IMR-90 (cell line): ENCODE results near the gene SGSM2.

Experiments
- BHLHE40 ChIP-seq: fragments of 150-350 bp; IDR thresholded peaks from 2 replicates; pipeline ENCODE4 v1.6.1; 2016; ENCODE audit warnings: mild to moderate bottlenecking, low read depth, low read length
- CEBPB ChIP-seq: IDR thresholded peaks from 2 replicates; pipeline ENCODE4 v1.6.1; 2012; ENCODE audit warnings: low read depth, low read length, improper control_type of control experiment
- FOS ChIP-seq: fragments of 150-350 bp; IDR thresholded peaks from 2 replicates; pipeline ENCODE4 v1.6.1; 2016; ENCODE audit warnings: low read depth, low read length
- MAZ ChIP-seq: IDR thresholded peaks from 2 replicates; pipeline ENCODE4 v1.6.1; 2012; ENCODE audit warnings: low read depth, mild to moderate bottlenecking, low read length, improper control_type of control experiment, moderate library complexity, borderline replicate concordance
- MXI1 ChIP-seq: IDR thresholded peaks from 2 replicates; pipeline ENCODE4 v1.6.1; 2012; ENCODE audit warnings: low read depth, mild to moderate bottlenecking, low read length, moderate library complexity, borderline replicate concordance
- NFE2L2 ChIP-seq: fragments of 150-350 bp; IDR thresholded peaks from 2 replicates; pipeline ENCODE4 v1.6.1; 2016; ENCODE audit warnings: low read depth, mild to moderate bottlenecking, low read length
- POLR2A ChIP-seq: IDR thresholded peaks from 2 replicates; pipeline ENCODE4 v1.6.1; 2012; ENCODE audit warnings: mild to moderate bottlenecking, low read depth, low read length
- RAD21 ChIP-seq: IDR thresholded peaks from 2 replicates; pipeline ENCODE4 v1.6.1; 2012; ENCODE audit warnings: low read length, improper control_type of control experiment
- RCOR1 ChIP-seq: IDR thresholded peaks from 2 replicates; pipeline ENCODE4 v1.6.1; 2012; ENCODE audit warnings: mild to moderate bottlenecking, low read length, improper control_type of control experiment; ENCODE audit not compliant: insufficient replicate concordance
- RFX5 ChIP-seq: IDR thresholded peaks from 2 replicates; pipeline ENCODE4 v1.8.0; 2012; ENCODE audit warnings: low read depth, mild to moderate bottlenecking, low read length, moderate library complexity
- SMC3 ChIP-seq: fragments of 150-350 bp; IDR thresholded peaks from 2 replicates; pipeline ENCODE4 v1.6.1; 2016; ENCODE audit warnings: low read depth, mild to moderate bottlenecking, antibody characterized with exemption, low read length, moderate library complexity
- TF ChIP-seq, protein P1 (sequence below): conservative IDR thresholded peaks from 2 replicates; pipeline ENCODE4 v1.5.1; 2012; ENCODE audit warnings: mild to moderate bottlenecking, low read depth, low read length, improper control_type of control experiment
- TF ChIP-seq, protein P2 (sequence below): fragments of 150-350 bp; IDR thresholded peaks from 2 replicates; pipeline ENCODE4 v1.6.1; 2017; ENCODE audit warnings: mild to moderate bottlenecking, antibody characterized with exemption, low read length, low read depth
- TF ChIP-seq, protein P3 (sequence below): fragments of 150-350 bp; IDR thresholded peaks from 2 replicates; pipeline ENCODE4 v1.6.1; 2016; ENCODE audit warnings: low read depth, mild to moderate bottlenecking, low read length, moderate library complexity, borderline replicate concordance

- TF ChIP-seq, protein P1, sequence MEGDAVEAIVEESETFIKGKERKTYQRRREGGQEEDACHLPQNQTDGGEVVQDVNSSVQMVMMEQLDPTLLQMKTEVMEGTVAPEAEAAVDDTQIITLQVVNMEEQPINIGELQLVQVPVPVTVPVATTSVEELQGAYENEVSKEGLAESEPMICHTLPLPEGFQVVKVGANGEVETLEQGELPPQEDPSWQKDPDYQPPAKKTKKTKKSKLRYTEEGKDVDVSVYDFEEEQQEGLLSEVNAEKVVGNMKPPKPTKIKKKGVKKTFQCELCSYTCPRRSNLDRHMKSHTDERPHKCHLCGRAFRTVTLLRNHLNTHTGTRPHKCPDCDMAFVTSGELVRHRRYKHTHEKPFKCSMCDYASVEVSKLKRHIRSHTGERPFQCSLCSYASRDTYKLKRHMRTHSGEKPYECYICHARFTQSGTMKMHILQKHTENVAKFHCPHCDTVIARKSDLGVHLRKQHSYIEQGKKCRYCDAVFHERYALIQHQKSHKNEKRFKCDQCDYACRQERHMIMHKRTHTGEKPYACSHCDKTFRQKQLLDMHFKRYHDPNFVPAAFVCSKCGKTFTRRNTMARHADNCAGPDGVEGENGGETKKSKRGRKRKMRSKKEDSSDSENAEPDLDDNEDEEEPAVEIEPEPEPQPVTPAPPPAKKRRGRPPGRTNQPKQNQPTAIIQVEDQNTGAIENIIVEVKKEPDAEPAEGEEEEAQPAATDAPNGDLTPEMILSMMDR = no peak
- TF ChIP-seq, protein P2, sequence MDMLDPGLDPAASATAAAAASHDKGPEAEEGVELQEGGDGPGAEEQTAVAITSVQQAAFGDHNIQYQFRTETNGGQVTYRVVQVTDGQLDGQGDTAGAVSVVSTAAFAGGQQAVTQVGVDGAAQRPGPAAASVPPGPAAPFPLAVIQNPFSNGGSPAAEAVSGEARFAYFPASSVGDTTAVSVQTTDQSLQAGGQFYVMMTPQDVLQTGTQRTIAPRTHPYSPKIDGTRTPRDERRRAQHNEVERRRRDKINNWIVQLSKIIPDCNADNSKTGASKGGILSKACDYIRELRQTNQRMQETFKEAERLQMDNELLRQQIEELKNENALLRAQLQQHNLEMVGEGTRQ = no peak
- TF ChIP-seq POLR2A (no peak), RFX5 (no peak), RAD21 (no peak), RCOR1 (no peak), MAZ (no peak), CEBPB (no peak), MXI1 (no peak), SMC3 (no peak), BHLHE40 (no peak), FOS (no peak), NFE2L2 (no peak)
- TF ChIP-seq, protein P3, sequence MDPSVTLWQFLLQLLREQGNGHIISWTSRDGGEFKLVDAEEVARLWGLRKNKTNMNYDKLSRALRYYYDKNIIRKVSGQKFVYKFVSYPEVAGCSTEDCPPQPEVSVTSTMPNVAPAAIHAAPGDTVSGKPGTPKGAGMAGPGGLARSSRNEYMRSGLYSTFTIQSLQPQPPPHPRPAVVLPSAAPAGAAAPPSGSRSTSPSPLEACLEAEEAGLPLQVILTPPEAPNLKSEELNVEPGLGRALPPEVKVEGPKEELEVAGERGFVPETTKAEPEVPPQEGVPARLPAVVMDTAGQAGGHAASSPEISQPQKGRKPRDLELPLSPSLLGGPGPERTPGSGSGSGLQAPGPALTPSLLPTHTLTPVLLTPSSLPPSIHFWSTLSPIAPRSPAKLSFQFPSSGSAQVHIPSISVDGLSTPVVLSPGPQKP = no peak
Measured at GRCh38 chr17:2397247-2398171, 60.2 kb downstream of the SGSM2 start.
